ENCODE measurements around the gene SORCS1.

- TF ChIP-seq CTCF (IDR thresholded peaks at IDR 0.05) (no peak), POLR2A (IDR thresholded peaks at IDR 0.05) (no peak)
Measured at GRCh38 chr10:106904209-106904608, 260.3 kb downstream of the SORCS1 start.
